Measurements from ENCODE around the gene ADAMTS14.

Gene ADAMTS14

DNA sequence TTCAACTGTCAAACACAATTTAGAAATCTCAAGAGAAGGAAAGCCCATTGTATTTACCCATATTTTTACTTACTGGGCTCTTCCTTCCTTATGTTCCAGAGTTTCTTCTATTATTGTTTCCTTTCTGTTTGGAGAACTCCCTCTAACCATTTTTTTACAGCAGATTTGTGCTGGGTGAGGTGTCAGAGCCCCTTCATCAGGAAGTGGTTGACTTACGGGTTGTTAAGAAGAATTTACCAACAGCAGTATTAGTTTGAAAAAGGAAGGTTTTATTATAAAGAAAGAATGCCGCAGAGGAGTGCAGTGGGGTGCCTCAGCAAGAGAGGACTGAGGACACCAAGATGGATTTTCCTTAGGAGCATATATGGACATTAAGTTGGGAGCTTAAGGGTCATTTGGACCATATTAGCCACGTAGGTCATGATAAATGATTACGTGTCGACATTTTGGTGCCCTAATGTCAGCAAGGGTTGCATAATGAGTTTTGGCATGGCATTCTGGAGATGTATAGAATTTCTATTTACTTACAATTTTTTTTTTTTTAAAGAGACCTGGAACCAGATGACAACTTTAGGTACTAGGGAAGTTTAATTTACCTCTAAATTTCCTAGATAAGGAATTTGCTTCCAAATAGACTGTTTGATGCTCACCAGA is 119.2 kb downstream of the ADAMTS14 start:
- DNase-seq (ENCODE audit: low read depth): no peak

DNA sequence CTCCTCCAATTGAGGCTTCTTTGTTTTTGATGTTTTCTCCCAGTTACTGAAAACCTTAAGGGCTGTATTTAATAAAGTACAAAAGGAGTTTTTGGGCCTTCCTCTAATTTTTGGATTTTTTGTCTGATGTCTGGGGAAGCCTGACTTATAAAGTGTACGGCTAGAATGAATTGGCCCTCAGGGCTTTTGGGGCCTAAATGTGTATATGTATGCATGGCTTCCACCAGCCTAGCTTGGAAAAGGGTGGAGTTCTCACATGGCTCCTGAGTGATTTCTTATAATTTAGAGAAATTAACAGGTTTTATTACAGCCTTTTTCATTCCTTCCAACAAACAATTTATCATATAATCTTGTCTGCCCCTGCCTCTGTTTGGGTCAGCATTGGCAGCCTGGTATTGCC is 123.3 kb downstream of the ADAMTS14 start:
- DNase-seq (ENCODE audit: low read depth): no peak

GRCh38 chr10:70797840-70798239 is 125.5 kb downstream of the ADAMTS14 start:
- no peak for DNase-seq (ENCODE audit: low read depth)

GRCh38 chr10:70799124-70799523 is 126.8 kb downstream of the ADAMTS14 start:
- no peak for DNase-seq (ENCODE audit: low read depth)

- no peak for DNase-seq (ENCODE audit: low read depth)
These were observed 129.5 kb downstream of the ADAMTS14 start for GRCh38 chr10:70801854-70802253.

DNA sequence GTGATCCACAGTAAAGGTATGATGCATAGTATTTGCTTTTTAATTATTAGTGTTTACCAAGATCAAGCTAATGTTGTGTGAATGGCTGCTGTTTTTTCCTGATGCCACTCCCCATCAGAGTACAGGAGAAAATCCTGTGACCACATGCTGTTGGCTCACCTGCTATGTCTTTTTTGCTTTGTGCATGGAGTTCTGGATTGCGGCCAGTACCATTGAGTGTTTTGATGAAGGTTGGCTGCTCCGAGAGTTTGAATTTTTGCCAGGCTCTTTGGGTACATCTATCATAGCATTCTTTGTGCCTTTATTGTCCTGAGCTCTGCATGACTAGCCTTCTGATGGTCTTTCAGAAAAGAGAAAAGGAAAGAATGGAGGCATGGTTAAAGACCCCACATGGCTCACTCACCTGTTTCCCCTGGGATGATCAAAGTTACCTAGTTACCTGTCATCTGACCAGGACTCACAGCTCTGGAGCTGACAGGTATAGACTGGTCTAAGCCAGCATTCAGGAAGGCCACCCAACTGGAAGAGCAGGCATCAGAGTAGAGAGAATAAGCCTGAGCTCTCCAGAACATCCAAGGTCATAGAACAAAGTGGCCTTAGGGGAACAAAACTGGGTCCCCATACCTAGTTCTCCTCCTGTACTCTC is 131.6 kb downstream of the ADAMTS14 start:
- no peak for DNase-seq (ENCODE audit: low read depth)

GRCh38 chr10:70804421-70804808 is 132.1 kb downstream of the ADAMTS14 start:
- DNase-seq (ENCODE audit: low read depth): no peak

DNA sequence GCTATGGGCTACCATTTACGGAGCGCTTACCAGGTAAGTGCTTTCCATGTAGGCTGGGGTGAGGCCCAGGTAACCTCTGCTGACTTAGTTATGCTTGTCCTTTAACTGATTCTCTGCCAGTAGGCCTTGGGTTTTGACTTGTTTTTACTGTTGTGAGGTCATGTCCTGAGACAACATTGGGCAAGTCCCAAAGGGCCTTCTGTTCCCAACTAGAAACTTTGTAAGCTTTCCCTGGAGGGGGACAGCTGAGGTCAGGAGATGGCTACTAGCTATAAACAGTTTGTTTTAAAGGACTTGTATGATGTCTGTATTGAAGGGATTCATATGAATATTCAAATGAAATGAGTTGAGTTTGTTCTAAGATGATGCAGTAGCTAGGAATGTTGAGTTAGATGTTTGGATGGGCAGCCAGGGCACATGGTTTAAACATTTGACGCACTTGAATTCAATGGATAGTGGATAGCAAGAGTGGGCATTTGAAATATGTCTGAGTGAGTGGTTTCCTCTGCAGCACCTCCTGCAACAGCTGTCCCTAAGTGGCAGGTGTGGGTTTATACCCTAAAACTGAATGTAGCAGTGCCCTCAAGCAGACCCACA is 133.4 kb downstream of the ADAMTS14 start:
- DNase-seq (ENCODE audit: low read depth): no peak

GRCh38 chr10:70806841-70807240 is 134.5 kb downstream of the ADAMTS14 start:
- no peak for DNase-seq (ENCODE audit: low read depth)

- DNase-seq (ENCODE audit: low read depth): no peak
These were observed 135.2 kb downstream of the ADAMTS14 start for GRCh38 chr10:70807556-70807955.

GRCh38 chr10:70809011-70809611 is 136.8 kb downstream of the ADAMTS14 start:
- DNase-seq (ENCODE audit: low read depth): no peak

DNA sequence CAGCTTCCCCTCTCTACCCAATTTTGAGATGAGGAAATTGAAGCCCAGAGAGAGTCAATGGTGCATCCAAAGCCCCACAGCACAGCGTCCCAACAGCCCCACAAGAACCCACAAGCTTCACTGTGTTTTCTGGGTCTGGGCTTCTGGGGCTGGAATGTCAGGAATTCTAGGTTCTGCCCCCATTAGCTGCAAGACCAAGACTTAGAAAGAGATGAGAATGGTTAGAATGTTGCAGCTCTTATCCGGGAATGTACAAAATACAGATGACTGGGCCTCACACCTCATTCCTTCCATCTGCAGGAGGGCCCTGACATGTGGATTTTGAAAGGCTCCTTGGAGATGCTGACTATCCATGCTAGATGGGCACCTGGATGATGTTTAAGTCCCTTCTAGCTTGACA is 137.4 kb downstream of the ADAMTS14 start:
- no peak for DNase-seq (ENCODE audit: low read depth)

GRCh38 chr10:70810967-70811366 is 138.7 kb downstream of the ADAMTS14 start:
- no peak for DNase-seq (ENCODE audit: low read depth)

DNA sequence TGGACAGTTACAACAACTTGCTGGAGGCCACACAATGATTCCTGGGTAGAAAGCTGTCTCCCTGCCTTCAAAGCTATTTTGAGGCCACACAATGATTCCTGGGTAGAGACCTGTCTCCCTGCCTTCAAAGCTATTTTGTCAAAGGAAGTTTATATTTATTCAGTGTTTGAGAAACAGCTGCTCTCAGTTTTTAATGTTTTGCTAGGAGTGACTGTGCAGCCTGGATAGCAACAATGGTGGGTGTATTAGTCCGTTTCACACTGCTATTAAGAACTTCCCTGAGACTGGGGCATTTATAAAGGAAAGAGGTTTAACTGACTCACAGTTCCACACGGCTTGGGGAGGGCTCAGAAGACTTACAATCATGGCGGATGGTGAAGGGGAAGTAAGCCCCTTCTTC is 139.6 kb downstream of the ADAMTS14 start:
- DNase-seq (ENCODE audit: low read depth): no peak

All from activated T-helper 1 cell treated with Interleukin-2 at 50 U/mL for 16 hours (primary cell).